Measurements from ENCODE around the gene SUPT16H.
A peak's percentile ranks its signal among the peaks of the same experiment; 100 is the strongest.

The SUPT16H gene

DNA sequence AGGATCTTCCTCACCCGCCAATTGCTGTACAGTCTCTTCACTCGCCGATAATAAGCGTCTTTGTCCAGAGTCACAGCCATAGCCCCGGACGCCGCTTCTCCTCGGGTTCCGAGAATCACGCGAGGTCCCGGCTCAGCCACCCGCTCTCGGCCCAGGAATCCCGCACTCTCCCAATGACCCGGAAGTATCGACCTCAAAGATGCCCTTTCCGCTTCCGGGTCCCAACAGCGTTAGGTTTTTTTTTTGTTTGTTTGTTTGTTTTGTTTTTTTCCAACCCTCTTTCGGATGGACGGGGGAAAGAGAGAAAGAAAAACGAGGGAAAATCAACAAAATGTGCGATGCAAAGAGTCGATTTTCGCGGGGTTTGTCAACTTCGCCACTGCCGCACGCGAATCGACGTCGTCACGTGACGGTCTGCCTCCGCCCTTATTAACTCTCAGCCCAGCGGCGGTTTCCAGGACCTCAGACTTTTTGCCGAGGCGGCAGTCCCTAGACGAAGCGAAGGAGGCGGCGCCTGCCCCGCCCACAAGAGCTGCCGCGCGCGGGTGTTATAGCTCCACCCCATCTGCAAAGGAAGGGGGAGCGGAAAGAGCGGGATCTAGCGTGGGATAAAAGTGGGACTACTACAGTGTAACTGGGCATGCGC, at the start of gene SUPT16H:
Gene SUPT16H, minus strand, starts transcription at position 172 of the 646 bp plus-strand sequence. Its CDS starts 92 bp downstream, at position 80.
- H3K4me1 Mint-ChIP-seq (ENCODE audit: low read depth), result peaks cover 26% of the 10 kb centered on the region
- H3K27ac Mint-ChIP-seq, result peak within 1 kb of the TSS; percentile 96

DNA sequence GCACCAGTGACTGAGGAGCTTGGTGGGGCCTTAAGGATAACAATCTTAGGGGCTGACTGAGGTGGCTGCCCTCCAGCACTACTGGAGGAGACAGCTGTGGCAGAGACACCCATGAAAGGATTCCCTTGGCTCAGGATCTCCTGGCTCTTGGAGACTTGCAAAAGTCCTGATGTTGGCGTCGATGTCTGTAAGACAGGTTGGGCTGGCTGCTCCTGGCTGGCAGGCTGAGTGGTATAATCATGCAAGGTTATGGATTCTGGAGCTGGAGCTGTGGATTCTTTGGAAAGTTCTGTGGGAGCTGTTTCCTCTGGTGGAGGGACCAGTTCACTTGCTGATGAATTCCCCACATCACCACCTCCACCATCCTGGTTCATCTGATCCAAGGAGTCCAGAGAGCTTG, 47.3 kb upstream of the SUPT16H start:
- Mint-ChIP-seq H3K36me3 (ENCODE audit: low read depth) (peaks cover 42% of the 10 kb centered on the region), H3K4me1 (ENCODE audit: low read depth) (peaks cover 18% of the 10 kb centered on the region)

More for the DNA sequence above, at the start of gene SUPT16H:
- Mint-ChIP-seq H3K9me3 (no peaks in the 10 kb centered on the region), H3K4me3 (peak within 1 kb of the TSS; percentile 97), H3K27me3 (ENCODE audit: low read depth) (no peaks in the 10 kb centered on the region), H3K36me3 (ENCODE audit: low read depth) (peaks cover 19% of the 10 kb centered on the region)

DNA sequence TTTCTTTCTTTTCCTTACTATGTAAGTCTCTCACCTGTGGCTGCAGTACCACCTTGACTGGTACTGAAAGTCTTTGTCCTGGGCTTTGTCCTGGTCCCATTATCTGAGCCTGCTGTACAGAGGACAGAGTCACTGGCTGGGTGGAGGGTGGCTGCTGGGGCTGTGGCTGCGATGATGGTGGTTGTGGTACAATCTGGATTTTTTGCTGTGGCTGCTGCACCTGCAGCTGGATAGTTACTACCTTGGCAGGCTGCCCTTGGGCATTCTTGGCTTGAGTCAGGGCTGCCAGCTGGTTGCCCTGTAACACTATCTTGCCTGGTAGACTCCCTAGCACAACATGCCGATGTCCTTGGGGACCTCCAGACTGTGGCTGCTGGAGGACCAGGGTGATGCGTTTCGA, 45.1 kb upstream of the SUPT16H start:
- H3K27me3 Mint-ChIP-seq (ENCODE audit: low read depth), result no peaks in the 10 kb centered on the region
- H3K4me3 Mint-ChIP-seq, result no peak overlapping the region
- no peaks in the 10 kb centered on the region for H3K9me3 Mint-ChIP-seq
- peaks cover 49% of the 10 kb centered on the region for H3K36me3 Mint-ChIP-seq (ENCODE audit: low read depth)
- H3K27ac Mint-ChIP-seq, result no peak overlapping the region
- peaks cover 3% of the 10 kb centered on the region for H3K4me1 Mint-ChIP-seq (ENCODE audit: low read depth)

More for the DNA sequence above, 47.3 kb upstream of the SUPT16H start:
- Mint-ChIP-seq H3K27ac (no peak overlapping the region), H3K27me3 (ENCODE audit: low read depth) (no peaks in the 10 kb centered on the region), H3K9me3 (no peaks in the 10 kb centered on the region), H3K4me3 (no peak overlapping the region)

DNA sequence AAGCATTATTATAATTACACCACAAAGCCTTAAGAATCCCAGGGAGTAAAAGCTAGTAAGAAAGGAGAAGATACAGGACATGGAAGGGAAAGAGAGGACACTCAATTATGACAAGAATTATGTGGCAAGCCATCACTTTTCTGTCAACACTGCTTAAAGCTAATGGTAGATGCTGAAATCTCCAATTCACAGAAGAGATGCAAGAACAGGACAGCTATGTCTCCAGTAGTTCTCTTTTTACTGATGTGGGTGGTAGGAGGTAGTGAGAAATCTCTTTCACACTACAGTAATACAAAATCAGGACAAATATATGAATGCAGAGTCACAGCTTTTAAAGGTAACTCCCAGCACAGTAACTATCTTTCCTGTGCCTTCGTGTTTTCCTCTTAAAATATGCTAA, 42.9 kb upstream of the SUPT16H start:
- Mint-ChIP-seq H3K9me3 (no peaks in the 10 kb centered on the region), H3K4me3 (no peak overlapping the region), H3K4me1 (ENCODE audit: low read depth) (no peaks in the 10 kb centered on the region), H3K27me3 (ENCODE audit: low read depth) (no peaks in the 10 kb centered on the region), H3K27ac (no peak overlapping the region), H3K36me3 (ENCODE audit: low read depth) (peaks cover 57% of the 10 kb centered on the region)

DNA sequence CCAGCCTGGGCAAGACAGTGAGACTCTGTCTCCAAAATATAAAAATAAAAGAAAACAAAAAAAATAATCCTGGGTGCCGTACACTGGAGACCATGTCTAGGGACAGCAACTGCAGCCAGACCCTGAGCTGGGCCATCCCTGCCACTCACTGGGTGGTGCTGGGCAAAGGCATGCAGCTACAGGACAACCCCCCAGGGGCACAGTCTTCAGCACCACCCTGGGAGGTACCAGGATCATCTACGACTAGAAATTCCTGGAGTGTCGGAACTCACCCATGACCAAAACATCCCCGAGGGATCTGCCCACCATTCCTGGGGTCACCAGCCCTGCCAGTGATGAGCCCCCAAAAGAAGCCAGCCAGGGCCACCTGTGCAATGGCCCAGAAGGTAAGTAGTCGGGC, 35.7 kb upstream of the SUPT16H start:
- H3K4me3 Mint-ChIP-seq, result no peak overlapping the region
- no peaks in the 10 kb centered on the region for H3K27me3 Mint-ChIP-seq (ENCODE audit: low read depth)
- H3K9me3 Mint-ChIP-seq, result no peaks in the 10 kb centered on the region
- H3K36me3 Mint-ChIP-seq (ENCODE audit: low read depth), result peaks cover 44% of the 10 kb centered on the region
- peaks cover 8% of the 10 kb centered on the region for H3K4me1 Mint-ChIP-seq (ENCODE audit: low read depth)
- no peak overlapping the region for H3K27ac Mint-ChIP-seq

DNA sequence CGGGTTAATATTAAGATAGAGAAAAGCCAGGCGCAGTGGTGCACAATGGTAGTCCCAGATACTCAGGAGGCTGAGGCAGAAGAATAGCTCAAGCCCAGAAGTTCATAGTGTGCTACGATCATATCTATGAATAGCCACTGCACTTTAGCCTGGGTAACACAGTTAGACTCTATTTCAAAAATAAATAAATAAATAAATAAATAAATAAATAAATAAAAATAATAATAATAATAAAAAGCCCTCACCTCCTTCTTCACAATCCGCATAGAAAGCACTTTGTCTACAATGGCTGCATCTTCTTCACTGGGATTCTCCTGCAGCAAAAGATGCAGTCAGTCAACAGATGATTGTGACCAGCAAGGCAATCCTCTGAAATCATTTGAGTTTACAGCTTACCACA, 31.5 kb upstream of the SUPT16H start:
- Mint-ChIP-seq H3K27ac (no peak overlapping the region), H3K36me3 (ENCODE audit: low read depth) (peaks cover 49% of the 10 kb centered on the region), H3K9me3 (no peaks in the 10 kb centered on the region), H3K4me1 (ENCODE audit: low read depth) (peaks cover 7% of the 10 kb centered on the region), H3K27me3 (ENCODE audit: low read depth) (no peaks in the 10 kb centered on the region), H3K4me3 (no peak overlapping the region)

DNA sequence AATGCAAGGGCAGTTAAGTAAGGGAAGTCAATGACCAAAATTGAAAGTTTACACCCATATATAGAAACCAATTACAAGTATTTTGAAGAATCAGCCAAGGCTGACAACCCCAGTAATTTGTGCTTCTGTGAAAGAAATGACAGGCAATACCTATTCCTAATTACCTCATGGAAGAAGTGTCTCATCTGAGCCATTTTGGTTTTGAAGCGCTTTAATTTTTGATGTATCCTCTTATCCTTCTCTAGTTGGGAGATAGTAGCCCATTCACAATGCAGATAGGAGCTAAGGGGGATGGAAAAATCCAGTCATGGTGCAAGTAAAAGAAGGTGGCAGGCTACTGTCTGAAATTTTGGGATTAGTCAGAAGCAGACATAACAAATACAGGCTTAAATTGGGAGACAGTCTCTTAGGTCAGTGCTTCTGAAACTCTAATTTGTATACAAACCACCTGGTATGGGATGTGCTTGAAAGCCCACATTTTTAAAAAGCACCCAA, 30.4 kb upstream of the SUPT16H start:
- Mint-ChIP-seq H3K4me3 (no peak overlapping the region), H3K9me3 (no peaks in the 10 kb centered on the region), H3K4me1 (ENCODE audit: low read depth) (peaks cover 3% of the 10 kb centered on the region), H3K27me3 (ENCODE audit: low read depth) (no peaks in the 10 kb centered on the region), H3K27ac (peak overlapping the region; percentile 69), H3K36me3 (ENCODE audit: low read depth) (peaks cover 52% of the 10 kb centered on the region)

DNA sequence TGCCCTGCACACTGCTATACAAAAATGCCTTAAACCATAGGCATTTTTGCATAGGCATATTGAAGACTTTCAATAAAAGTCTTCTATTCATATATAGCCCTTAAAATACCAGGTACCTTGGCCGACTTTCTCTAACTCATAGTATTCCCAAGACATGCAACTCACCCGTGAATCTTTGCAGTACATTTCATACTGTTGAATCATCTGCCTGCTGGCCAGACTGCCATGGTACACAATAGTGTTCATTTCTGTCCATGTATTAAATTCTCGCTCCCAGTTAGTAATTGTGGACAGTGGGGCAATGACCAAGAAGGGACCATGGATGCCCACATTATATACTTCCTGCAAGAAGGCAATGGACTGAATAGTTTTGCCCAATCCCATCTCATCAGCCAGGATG, 24.3 kb upstream of the SUPT16H start:
- no peaks in the 10 kb centered on the region for H3K27me3 Mint-ChIP-seq (ENCODE audit: low read depth)
- peaks cover 62% of the 10 kb centered on the region for H3K36me3 Mint-ChIP-seq (ENCODE audit: low read depth)
- no peaks in the 10 kb centered on the region for H3K9me3 Mint-ChIP-seq
- no peak overlapping the region for H3K27ac Mint-ChIP-seq
- H3K4me3 Mint-ChIP-seq, result no peak overlapping the region
- H3K4me1 Mint-ChIP-seq (ENCODE audit: low read depth), result no peaks in the 10 kb centered on the region

DNA sequence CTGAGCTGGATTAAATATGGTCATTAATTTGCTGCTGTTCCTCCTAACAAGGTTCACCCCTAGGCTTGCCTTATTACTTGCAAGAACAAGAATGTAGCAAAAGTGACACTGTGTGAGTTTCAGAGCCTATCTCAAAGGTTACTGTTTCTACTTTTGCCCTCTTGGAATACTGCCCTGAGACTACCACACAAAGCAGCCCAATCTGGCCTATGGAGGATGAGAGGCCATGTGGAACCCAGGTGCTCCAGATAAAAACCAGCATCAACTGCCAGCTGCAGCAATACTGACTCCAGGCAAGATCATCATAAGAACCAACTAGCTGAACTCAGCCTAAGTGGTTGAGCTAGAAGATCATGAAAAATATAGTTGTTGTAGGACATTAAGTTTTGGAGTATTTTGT, 22.4 kb upstream of the SUPT16H start:
- Mint-ChIP-seq H3K27ac (no peak overlapping the region), H3K4me3 (no peak overlapping the region), H3K27me3 (ENCODE audit: low read depth) (no peaks in the 10 kb centered on the region), H3K9me3 (no peaks in the 10 kb centered on the region), H3K4me1 (ENCODE audit: low read depth) (no peaks in the 10 kb centered on the region), H3K36me3 (ENCODE audit: low read depth) (peaks cover 69% of the 10 kb centered on the region)

DNA sequence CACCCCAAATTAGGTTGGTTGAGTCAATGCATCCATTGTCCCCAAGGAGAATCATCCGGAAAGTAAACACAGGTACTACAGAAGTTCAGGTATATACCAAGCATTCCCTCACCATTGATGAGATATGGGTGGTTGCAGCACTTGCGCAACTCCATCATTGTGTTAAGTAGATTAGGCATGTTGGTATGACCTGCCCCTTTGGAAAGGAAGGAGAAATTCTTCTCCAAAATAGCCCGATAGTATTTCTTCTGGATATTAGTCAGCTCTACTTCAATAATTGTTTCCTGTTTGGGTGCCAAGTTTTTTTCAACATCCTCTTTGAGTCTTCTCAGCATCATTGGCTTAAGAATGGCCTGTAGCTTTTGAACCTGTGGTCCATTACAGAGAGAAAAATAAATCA, 21.3 kb upstream of the SUPT16H start:
- H3K9me3 Mint-ChIP-seq, result no peaks in the 10 kb centered on the region
- H3K36me3 Mint-ChIP-seq (ENCODE audit: low read depth), result peaks cover 68% of the 10 kb centered on the region
- H3K4me3 Mint-ChIP-seq, result no peak overlapping the region

DNA sequence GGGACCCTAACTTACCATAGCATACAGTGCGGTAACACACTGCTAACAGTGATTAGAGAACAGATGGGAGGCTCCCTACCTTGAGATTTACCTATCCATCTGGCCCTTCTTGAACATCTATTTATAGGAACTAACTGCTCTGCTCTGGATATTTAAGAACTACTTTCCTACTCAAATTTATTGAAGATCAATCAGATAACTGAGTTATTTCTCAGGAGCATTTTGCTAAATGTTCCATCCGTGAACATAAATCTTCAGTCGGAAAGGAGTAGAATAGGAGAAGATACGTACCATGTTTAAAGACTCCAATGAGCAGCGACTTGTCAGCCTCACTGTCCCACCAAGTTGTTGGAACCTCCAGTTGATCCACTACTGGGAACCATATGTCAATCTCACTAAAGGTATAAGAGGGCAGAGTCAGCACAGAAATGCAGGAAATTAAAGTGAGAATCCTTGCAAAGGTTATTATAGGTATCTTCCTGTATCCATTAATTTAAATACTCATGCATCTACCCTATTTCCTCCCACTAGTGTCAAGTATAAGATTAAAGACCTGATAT, 15.6 kb upstream of the SUPT16H start:
- H3K4me3 Mint-ChIP-seq, result no peak overlapping the region
- no peak overlapping the region for H3K27ac Mint-ChIP-seq
- H3K36me3 Mint-ChIP-seq (ENCODE audit: low read depth), result peaks cover 65% of the 10 kb centered on the region
- no peaks in the 10 kb centered on the region for H3K9me3 Mint-ChIP-seq
- H3K4me1 Mint-ChIP-seq (ENCODE audit: low read depth), result no peaks in the 10 kb centered on the region
- no peaks in the 10 kb centered on the region for H3K27me3 Mint-ChIP-seq (ENCODE audit: low read depth)

More for the DNA sequence above, 21.3 kb upstream of the SUPT16H start:
- no peaks in the 10 kb centered on the region for H3K27me3 Mint-ChIP-seq (ENCODE audit: low read depth)
- H3K27ac Mint-ChIP-seq, result no peak overlapping the region
- no peaks in the 10 kb centered on the region for H3K4me1 Mint-ChIP-seq (ENCODE audit: low read depth)

DNA sequence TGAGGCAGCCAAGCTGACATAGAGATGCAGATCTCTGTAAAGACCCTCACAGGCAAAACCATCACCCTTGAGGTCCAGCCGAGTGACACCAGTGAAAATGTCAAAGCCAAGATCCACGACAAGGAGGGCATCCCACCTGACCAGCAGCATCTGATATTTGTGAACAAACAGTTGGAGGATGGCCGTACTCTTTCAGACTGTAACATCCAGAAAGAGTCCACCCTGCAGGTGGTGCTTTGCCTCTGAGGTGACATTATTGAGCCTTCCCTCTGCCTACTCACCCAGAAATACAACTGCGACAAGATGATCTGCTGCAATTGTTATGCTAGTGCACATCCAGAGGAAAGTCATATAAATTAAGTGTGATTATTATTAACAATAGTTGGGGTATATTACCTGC, 15.1 kb upstream of the SUPT16H start:
- Mint-ChIP-seq H3K27me3 (ENCODE audit: low read depth) (no peaks in the 10 kb centered on the region), H3K4me3 (no peak overlapping the region)

DNA sequence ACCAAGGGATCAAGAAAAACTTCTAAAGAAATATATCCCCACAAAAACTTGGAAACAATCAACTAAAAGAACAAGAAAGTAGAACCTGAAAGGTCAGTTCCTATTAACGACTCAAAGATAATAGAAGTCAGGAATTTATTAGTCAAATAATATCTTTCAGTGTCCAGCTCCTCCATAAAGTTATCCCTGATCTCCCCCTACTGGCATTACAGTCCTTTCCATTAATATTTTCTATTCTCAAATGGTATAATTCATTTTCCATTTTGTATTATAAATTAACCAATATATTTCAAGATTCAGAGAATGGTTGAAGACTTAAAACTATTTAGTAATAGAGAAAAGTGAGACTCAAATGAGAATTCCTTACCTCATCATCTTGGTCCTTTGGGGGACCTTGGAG, 11.6 kb upstream of the SUPT16H start:
- no peaks in the 10 kb centered on the region for H3K9me3 Mint-ChIP-seq
- H3K4me3 Mint-ChIP-seq, result no peak overlapping the region
- no peak overlapping the region for H3K27ac Mint-ChIP-seq
- H3K36me3 Mint-ChIP-seq (ENCODE audit: low read depth), result peaks cover 71% of the 10 kb centered on the region
- H3K4me1 Mint-ChIP-seq (ENCODE audit: low read depth), result no peaks in the 10 kb centered on the region
- no peaks in the 10 kb centered on the region for H3K27me3 Mint-ChIP-seq (ENCODE audit: low read depth)

More for the DNA sequence above, 15.1 kb upstream of the SUPT16H start:
- peaks cover 69% of the 10 kb centered on the region for H3K36me3 Mint-ChIP-seq (ENCODE audit: low read depth)
- no peaks in the 10 kb centered on the region for H3K4me1 Mint-ChIP-seq (ENCODE audit: low read depth)
- H3K9me3 Mint-ChIP-seq, result no peaks in the 10 kb centered on the region
- H3K27ac Mint-ChIP-seq, result no peak overlapping the region

DNA sequence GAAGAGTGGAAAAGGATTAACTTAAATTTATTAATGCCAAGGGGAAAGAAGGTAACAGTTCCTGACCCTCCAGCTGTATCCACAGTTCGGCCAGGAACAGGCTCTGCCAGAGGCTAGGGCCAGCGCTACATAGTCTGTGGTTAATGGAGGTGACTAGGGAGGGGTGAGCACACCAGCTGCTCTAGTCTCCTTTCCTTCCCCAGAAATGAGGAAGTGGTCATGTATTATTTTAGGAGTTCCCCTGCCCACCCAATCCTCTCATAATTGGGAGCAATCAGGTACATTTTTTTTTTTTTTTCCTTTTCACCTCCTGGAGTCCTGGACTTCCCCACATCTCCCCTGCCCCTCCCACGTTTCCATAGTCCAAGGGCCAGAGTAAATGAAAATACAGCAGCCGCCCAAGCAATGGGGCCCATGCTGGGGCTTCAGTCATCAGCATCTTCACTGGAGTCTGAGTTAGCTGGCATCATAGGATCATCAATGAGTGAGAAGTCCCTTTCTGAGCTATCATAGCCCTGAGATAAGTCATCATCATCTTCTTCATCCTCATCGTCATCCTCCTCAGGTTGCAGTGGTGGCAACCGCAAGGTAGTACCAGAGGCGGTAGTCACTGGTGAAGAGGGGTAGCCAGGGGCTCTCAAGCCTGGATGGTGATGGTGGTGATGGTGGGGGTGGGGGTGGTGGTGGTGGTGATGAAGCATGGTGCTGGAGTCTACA, 1.5 kb upstream of the SUPT16H start:
- Mint-ChIP-seq H3K4me1 (ENCODE audit: low read depth) (peaks cover 25% of the 10 kb centered on the region), H3K9me3 (no peaks in the 10 kb centered on the region), H3K36me3 (ENCODE audit: low read depth) (peaks cover 26% of the 10 kb centered on the region), H3K4me3 (peak overlapping the region; percentile 97), H3K27me3 (ENCODE audit: low read depth) (no peaks in the 10 kb centered on the region), H3K27ac (peak overlapping the region; percentile 96)

DNA sequence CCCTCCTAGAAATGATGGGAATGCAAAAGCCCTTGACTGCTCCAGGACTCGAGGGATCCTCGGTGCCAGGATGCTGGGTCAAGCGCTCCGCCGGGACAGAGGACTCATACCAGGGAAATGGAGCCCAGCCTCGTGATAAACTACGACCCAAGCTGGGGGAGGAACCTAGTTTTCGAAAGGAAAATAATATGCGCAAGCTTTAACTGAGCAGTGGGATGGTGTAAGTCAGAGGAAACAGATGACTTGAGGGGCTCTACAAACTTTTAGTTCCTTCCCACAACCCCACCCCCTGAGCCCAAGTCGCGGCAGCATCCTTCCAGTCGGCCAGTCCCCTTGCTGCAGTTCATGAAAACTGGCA, 654 bp upstream of the SUPT16H start:
- peaks cover 24% of the 10 kb centered on the region for H3K36me3 Mint-ChIP-seq (ENCODE audit: low read depth)
- H3K9me3 Mint-ChIP-seq, result no peaks in the 10 kb centered on the region
- peak overlapping the region; percentile 97 for H3K4me3 Mint-ChIP-seq
- peaks cover 26% of the 10 kb centered on the region for H3K4me1 Mint-ChIP-seq (ENCODE audit: low read depth)
- H3K27me3 Mint-ChIP-seq (ENCODE audit: low read depth), result no peaks in the 10 kb centered on the region
- H3K27ac Mint-ChIP-seq, result peak overlapping the region; percentile 96

Data from T-helper 1 cell treated with Interleukin-12 subunit alpha and Interleukin-12 subunit beta and Interleukin-4 antibody, amounts not matched to agents 30 μg/mL and 1 μg/mL, for 36 hours (primary cell).